OCI-LY3 (cell line): ENCODE data around the gene LHPP.

Experiments used
- H2AFZ ChIP-seq: fragments of 200-600, 300-600 bp; shearing (Covaris generic); 2 replicates; pipeline ENCODE4 v1.6.0; 2014; ENCODE audit warnings: antibody characterized with exemption, low read depth, low read length
- H3K27ac ChIP-seq: fragments of 200-600, 300-600 bp; sonication (generic); 2 replicates; pipeline ENCODE4 v1.5.1; 2014; ENCODE audit warnings: mild to moderate bottlenecking, low read length, moderate library complexity, mixed read lengths
- H3K27me3 ChIP-seq: fragments of 200-600, 300-600 bp; sonication (generic); 2 replicates; pipeline ENCODE4 v1.6.1; 2014; ENCODE audit warnings: low read depth, low read length, mixed read lengths
- H3K36me3 ChIP-seq: fragments of 200-600, 300-600 bp; sonication (generic); replicated peaks from 2 replicates; pipeline ENCODE3; 2014; ENCODE audit warnings: low read depth, low read length, mixed read lengths
- H3K4me1 ChIP-seq: fragments of 300-600, 200-600 bp; sonication (generic); 2 replicates; pipeline ENCODE4 v1.6.1; 2014; ENCODE audit warnings: low read length, mixed read lengths
- H3K4me2 ChIP-seq: fragments of 200-600, 300-600 bp; sonication (generic); 2 replicates; pipeline ENCODE4 v1.6.1; 2014; ENCODE audit warnings: low read length, mixed read lengths
- H3K4me3 ChIP-seq: fragments of 300-600, 200-600 bp; sonication (generic); 2 replicates; pipeline ENCODE4 v1.5.1; 2014; ENCODE audit warnings: antibody characterized with exemption, mild to moderate bottlenecking, low read length, moderate library complexity
- H3K79me2 ChIP-seq: fragments of 300-600, 200-600 bp; shearing (Covaris generic); 2 replicates; pipeline ENCODE4 v1.6.1; 2014; ENCODE audit warnings: mild to moderate bottlenecking, low read length, mixed read lengths
- H3K9ac ChIP-seq: fragments of 300-600, 200-600 bp; shearing (Covaris generic); 2 replicates; pipeline ENCODE4 v1.6.0; 2014; ENCODE audit warnings: mild to moderate bottlenecking, low read length, moderate library complexity
- H3K9me3 ChIP-seq: fragments of 200-600, 300-600 bp; shearing (Covaris generic); 2 replicates; pipeline ENCODE4 v1.6.1; 2014; ENCODE audit warnings: low read length, mixed read lengths; ENCODE audit not compliant: insufficient read depth
- H4K20me1 ChIP-seq: fragments of 200-600, 300-600 bp; sonication (generic); 2 replicates; pipeline ENCODE4 v1.6.1; 2016; ENCODE audit warnings: low read length, mixed read lengths; ENCODE audit not compliant: insufficient read depth
- EZH2phosphoT487 ChIP-seq: fragments of 200-600 bp; shearing (Covaris generic); IDR thresholded peaks from 2 replicates; pipeline ENCODE4 v1.6.1; 2018; ENCODE audit warnings: antibody characterized with exemption, mixed run types, low read depth
- TF ChIP-seq, protein P1 (sequence below): fragments of 200-600, 300-600 bp; sonication (generic); IDR thresholded peaks from 2 replicates; pipeline ENCODE4 v1.5.1; 2014; ENCODE audit warnings: antibody characterized with exemption, low read length, low read depth

The LHPP gene

DNA sequence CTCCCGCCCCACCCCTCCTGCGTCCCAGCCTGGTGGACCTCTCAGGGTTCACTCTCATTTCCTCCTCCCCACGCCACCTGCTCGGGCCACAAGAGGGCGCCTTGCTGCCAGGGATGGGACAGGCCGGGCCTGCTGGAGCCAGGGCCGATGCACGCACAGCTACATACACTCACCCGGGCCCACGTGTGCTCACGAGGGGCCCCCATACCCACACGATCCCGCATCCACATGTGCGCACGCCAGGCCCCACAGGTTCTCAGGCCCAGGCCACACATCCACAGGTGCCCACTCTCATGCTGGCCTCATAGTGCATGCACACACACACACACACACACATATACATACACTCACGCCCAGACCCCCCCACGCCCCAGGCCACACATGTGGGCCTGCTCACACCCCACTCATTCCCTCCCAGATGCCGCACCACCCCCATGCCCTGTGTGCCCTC lies 68.6 kb downstream of the LHPP start:
- no peaks in the 10 kb centered on the region for H3K27me3 ChIP-seq
- no peaks in the 10 kb centered on the region for H3K36me3 ChIP-seq
- H3K4me3 ChIP-seq = peak overlapping the region; percentile 71
- H3K9ac ChIP-seq = no peak overlapping the region
- no peaks in the 10 kb centered on the region for H3K9me3 ChIP-seq
- H3K79me2 ChIP-seq = no peaks in the 10 kb centered on the region
- TF ChIP-seq EZH2phosphoT487 = no peak
- TF ChIP-seq, protein P1, sequence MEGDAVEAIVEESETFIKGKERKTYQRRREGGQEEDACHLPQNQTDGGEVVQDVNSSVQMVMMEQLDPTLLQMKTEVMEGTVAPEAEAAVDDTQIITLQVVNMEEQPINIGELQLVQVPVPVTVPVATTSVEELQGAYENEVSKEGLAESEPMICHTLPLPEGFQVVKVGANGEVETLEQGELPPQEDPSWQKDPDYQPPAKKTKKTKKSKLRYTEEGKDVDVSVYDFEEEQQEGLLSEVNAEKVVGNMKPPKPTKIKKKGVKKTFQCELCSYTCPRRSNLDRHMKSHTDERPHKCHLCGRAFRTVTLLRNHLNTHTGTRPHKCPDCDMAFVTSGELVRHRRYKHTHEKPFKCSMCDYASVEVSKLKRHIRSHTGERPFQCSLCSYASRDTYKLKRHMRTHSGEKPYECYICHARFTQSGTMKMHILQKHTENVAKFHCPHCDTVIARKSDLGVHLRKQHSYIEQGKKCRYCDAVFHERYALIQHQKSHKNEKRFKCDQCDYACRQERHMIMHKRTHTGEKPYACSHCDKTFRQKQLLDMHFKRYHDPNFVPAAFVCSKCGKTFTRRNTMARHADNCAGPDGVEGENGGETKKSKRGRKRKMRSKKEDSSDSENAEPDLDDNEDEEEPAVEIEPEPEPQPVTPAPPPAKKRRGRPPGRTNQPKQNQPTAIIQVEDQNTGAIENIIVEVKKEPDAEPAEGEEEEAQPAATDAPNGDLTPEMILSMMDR = peak; percentile 76
- H2AFZ ChIP-seq = peak overlapping the region; percentile 16; the same call in 1 of the 2 replicates
- no peak overlapping the region for H3K27ac ChIP-seq
- no peaks in the 10 kb centered on the region for H4K20me1 ChIP-seq
- peak overlapping the region; percentile 92 for H3K4me2 ChIP-seq
- peaks cover 24% of the 10 kb centered on the region for H3K4me1 ChIP-seq

DNA sequence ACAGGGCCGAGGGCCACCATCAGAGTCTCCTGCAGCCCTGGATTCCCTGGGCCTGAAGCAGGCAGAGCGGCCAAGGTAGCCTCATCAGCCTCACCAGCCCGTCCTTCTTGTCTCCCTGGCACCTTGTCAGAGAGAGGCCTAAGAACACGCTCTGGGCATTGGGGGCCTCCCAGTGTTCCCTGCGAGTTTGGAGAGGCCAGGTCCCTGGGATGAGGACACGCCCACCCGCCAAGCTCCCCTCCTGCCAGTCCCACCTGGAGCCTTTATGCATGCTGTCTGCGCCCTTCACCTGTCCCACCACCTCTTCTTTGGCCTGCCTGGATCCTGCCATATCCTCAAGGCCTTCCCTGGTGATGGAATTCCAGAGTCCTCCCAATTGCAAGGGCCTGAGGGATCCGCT lies 69.2 kb downstream of the LHPP start:
- TF ChIP-seq EZH2phosphoT487 = no peak
- TF ChIP-seq, protein P1 = no peak

DNA sequence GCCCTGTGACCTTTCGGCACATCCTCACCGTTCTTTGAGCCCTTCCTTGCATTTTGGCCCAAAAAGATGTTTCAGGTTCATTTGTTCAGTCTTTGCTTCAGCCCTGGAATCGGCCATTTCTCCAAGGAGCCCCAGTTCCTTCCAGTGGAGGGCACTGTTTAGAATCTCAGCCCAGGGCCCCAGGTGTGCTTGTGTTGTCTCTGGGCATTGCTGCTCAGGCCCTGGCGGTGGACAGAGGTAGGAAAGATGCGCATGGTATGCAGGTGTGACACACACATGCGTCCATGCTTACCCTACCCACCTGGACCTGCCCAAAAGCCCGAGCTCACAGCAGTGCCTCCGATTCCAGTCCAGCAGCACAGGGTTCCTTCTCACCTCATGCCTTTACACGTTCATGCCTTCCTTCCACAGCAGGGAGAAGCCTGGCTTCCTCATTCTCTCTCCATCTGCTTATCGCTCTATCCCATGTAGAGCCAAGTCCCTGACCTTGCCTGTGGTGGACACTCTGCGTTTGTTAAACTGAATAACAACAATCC lies 70.6 kb downstream of the LHPP start:
- Histone ChIP-seq H3K27ac (no peak overlapping the region), H3K9ac (no peak overlapping the region), H3K79me2 (no peaks in the 10 kb centered on the region), H3K4me3 (no peak overlapping the region), H3K36me3 (no peaks in the 10 kb centered on the region), H4K20me1 (no peaks in the 10 kb centered on the region), H3K4me1 (peaks cover 38% of the 10 kb centered on the region), H3K27me3 (no peaks in the 10 kb centered on the region), H3K4me2 (no peak overlapping the region), H3K9me3 (no peaks in the 10 kb centered on the region), H2AFZ (no peak overlapping the region)
- TF ChIP-seq, protein P1 = peak; percentile 41
- no peak for TF ChIP-seq EZH2phosphoT487

More for the DNA sequence above, 69.2 kb downstream of the LHPP start:
- Histone ChIP-seq H3K4me1 (peaks cover 30% of the 10 kb centered on the region), H3K4me2 (no peak overlapping the region), H3K9ac (no peak overlapping the region), H3K79me2 (no peaks in the 10 kb centered on the region), H3K36me3 (no peaks in the 10 kb centered on the region), H3K9me3 (no peaks in the 10 kb centered on the region), H3K27me3 (no peaks in the 10 kb centered on the region), H3K27ac (no peak overlapping the region), H3K4me3 (no peak overlapping the region), H4K20me1 (no peaks in the 10 kb centered on the region), H2AFZ (no peak overlapping the region)

DNA sequence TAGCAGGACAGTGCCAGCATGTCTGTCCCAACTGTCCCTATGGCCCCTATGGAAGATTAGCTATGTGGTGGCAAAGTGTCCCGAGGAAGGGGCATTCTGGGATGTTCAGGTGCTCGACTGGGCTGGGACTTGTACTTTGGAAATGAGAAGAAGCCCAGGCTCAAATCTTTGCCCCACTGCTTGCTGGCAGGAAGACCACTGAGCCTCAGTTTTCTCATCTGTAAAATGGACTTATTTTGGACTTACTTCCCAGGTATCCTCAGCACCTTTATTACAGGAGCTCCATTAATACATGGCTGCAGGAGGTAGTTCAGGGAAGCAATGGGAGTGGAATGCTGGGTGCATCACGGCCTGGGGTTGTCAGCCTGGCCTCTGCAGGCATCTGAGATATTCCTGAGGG lies 71.2 kb downstream of the LHPP start:
- Histone ChIP-seq H3K79me2 (no peaks in the 10 kb centered on the region), H3K4me2 (no peak overlapping the region), H3K27ac (no peak overlapping the region), H2AFZ (no peak overlapping the region), H3K9ac (no peak overlapping the region), H3K4me3 (no peak overlapping the region), H4K20me1 (no peaks in the 10 kb centered on the region), H3K4me1 (peaks cover 38% of the 10 kb centered on the region), H3K36me3 (no peaks in the 10 kb centered on the region), H3K27me3 (no peaks in the 10 kb centered on the region), H3K9me3 (no peaks in the 10 kb centered on the region)
- TF ChIP-seq EZH2phosphoT487 = no peak
